ENCODE data around the gene KCNC3.

KCNC3 gene

DNA sequence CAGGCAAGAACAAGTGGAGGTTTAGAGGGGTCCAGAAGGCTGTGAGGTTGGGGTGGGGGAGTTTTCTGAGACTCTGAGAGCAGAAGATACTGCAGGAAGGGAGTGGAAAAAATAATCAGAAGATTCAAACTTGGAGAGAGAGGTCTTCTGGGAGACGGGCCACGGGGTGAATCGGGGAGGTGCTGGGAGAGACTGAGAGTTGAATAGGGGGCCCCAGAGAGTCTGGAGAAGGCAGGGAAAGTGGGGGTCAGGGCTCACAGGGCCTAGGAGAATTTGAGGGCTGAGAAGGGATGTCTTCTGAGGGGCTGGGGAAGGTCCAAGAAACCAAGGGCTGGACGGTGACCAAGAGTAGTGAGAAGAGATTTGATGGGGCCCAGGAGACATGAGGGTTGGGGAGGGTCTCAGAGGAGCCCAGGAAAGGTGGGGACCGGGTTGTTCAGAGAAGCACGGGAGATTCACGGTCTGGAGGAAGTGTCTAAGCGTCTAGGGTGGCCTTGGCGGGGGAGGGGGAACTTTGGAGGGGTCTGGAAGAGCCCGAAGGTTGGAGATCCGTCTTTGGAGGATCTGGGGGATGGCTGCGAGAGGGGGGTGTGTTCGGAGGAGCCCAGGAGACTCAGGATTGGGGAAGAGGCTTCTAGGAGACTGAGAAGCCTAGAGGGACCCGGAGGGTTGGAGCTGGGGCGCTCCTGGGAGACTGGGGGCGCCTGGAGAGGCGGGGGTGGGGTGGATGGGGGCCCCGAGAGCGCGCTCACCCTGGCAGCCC, 1.5 kb downstream of the KCNC3 start:
- no peak for DNase-seq (ENCODE audit: low spot score)

DNA sequence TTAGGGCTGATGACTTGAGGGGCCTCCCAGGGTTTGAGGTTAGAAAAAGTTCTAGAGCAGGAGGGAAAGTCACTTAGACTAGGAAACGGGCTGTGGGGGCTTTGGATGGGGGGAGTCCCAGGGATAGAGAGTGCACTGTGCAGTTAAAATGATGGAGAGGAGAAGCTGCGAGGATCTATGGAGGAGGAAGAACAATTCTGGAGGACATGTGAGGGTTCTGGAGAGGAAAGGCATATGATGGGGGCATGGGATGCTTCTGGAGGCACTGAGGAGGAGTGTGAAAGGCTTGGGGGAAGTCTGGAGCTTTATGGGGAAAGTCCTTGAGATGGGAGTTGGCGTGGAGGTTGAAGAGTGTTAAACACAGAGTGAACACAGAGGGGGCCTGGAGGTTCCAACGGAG, 2.2 kb downstream of the KCNC3 start:
- no peak for DNase-seq (ENCODE audit: low spot score)

DNA sequence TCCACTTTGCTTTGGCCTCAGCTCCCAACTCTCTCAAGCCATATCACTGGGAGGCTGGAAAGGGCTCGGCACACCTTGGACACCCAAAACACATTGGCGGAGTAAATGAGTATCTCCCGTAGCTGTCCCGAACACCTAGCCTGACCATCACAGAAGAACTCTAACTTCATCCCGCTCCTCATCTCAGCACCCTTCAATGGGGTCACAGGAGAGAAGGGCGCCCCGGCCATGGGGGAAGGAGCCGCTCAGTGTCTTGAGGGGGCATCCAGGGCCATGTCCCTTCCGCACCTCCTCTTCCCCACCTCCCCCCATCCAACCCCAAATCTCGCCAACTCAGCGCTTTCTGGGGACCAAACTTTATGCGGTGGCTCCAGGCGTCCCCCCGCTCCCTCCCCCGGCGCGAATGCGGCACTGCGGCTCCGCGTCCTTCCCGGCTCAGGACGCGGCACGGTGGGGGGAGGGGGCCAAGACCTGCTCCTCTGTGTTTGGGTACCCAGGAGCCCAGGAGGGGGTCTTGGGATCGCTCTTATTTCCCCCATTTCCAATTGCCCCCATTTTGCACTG, 3.0 kb downstream of the KCNC3 start:
- no peak for DNase-seq (ENCODE audit: low spot score)

DNA sequence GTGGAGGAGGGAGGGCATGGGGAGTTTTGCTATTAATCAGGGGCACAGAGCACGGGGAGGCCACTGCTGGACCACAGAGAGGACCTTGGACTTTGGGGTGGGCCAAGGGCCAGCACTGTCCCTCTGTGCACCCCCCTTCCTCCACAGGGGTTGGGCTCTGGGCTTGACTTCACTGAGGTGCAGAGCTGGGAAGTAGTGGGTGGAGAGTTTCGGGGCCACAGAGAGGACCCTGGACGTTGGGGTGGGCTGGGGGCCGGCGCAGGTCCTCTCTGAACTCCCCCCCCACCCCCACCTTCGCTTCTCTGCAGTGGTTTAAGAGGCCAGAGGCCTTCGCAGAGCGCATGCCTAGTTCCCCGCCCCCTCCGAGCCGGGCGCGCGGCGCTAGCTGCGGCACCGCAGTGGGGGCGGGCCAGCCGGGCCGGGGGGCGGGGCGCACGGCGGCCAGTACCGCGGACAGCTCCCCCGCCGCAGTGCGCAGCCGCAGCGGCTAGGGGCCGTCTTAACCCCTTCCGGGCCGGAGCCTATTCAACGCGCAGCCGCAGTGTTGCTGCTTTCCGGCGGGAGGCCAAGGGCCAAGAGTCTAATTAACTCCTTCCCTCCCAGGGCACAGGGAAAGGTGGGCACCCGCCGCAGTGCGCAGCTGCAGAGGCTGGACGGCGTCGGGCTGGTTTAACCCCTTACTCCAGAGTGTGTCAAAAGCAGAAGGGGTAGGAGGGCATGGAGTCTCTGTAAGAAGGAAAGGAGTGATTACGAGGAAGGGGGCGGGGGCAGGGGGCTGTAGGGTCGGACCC, 3.7 kb downstream of the KCNC3 start:
- DNase-seq (ENCODE audit: low spot score) = peak; percentile 84

DNA sequence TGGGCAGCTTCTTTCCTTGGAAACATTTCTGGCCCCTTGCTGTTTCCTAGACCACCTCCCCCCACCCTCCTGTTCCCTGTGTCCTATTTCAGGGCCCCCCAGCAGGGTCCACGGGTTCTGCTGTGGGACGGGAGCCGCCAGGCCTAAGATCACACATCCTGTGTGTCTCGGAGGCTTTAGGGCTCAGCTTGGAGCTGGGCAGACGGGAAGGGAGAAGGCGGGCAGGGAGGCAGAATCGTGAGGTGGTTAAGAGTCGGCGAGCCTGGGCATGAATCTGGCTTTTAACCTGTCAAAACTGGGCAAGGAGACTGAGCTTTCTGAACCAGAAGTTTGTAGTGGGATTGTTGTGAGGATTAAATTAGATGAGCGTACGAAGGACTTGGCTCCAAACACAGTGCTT, 4.8 kb downstream of the KCNC3 start:
- no peak for DNase-seq (ENCODE audit: low spot score)

DNA sequence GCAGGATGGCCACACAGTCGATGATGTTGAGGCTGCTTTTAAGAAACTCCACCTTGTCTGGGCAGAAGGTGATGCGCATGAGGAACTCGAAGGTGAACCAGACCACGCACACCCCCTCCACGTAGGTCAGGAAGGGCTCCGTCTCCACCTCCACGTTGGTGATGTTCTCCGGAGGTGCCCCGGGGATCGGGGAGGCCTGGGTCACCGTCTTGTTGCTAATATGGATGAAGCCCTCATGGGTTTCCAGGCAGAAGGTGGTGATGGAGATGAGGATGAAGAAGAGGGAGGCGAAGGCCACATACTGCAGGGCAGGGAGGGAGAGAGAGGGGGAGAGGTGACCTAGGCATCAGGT, 5.4 kb downstream of the KCNC3 start:
- DNase-seq (ENCODE audit: low spot score) = no peak

DNA sequence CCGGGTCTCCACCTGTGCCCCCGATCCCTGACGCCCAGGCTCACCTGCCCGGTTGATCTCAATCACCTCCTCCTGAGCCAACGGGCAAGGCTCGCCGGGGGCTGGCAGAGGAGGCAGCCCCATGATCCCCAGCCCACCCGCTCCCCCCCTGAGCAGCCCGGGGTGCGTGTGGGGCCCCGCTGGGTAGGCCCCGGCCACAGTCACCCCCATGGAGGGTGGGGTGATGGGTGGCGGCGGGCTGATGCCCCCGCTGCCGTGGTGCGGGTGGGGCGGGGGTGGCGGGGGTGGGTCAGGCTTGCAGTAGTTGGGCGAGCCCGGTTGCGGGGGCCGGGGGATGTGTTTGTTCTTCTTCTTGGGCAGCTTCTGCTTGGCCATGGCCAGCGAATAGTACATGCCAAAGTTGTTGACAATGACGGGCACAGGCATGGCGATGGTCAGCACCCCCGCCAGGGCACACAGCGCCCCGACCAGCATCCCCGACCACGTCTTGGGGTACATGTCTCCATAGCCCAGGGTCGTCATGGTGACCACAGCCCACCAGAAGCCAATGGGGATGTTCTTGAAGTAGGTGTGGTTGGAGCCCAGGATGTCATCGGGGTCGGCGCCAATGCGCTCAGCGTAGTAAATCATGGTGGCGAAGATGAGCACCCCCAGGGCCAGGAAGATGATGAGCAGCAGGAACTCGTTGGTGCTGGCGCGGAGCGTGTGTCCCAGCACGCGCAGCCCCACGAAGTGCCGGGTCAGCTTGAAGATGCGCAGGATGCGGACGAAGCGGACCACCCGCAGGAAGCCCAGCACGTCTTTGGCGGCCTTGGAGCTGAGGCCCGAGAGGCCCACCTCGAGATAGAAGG, 6.0 kb downstream of the KCNC3 start:
- DNase-seq (ENCODE audit: low spot score) = no peak

DNA sequence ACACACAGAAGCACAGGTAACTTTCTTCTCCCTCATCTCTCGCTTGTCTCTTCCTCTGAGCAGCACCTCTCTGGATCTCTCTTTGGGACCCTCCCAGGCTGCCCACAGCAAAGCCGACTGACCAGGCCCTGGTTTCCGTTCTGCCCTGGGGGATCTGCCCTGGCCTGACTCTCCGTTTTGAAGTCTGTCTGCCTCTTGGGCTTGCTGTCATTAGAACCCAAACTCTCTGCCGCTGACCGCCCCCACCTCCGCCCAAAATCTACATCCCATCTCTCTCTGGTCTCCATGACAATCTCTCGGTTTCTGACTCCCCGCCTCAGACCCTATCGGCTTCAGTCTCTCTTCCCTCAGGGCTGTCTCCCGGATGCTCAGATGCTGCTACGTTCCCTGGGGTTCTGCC, 6.9 kb downstream of the KCNC3 start:
- no peak for DNase-seq (ENCODE audit: low spot score)

DNA sequence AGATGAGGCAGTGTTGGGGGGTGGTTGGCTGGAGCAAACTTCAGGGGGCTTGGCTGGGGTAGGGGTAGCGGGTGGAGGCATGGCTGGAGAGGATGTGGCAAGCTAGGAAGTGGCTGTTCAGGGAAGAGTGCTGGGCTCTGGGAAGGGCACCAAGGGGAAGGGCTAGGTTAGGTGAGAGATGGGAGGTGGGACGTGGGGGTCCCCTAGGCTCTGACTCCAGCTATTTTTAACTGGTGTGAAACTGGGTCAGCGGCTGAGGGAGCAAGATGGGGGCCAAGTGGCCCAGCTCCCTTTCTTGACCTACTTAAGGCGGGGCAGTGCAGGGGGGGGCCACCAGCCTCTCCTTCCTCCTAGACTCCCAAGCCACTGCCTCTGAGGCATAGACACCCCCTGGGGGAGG, 7.3 kb downstream of the KCNC3 start:
- DNase-seq (ENCODE audit: low spot score) = no peak

DNA sequence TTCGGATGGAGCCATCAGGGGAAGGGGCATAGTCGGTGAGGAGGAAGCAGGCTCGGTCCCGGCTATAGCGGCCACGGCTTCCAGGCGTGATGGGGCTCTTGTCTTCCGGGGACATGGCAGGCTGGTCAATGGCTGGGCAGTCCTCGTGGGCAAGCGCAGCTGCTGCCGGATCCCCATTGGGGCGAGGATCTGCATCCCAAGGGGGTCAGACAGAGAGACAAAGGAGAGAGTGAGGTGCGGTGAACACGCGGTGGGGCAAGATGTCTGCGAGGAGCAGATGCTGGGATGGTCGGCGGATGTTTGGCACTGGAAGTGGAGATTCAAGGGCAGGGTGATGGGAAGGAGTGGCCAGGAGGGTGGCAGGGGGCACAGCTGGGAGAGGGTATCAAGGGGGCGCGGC, 8.6 kb downstream of the KCNC3 start:
- DNase-seq (ENCODE audit: low spot score) = no peak

DNA sequence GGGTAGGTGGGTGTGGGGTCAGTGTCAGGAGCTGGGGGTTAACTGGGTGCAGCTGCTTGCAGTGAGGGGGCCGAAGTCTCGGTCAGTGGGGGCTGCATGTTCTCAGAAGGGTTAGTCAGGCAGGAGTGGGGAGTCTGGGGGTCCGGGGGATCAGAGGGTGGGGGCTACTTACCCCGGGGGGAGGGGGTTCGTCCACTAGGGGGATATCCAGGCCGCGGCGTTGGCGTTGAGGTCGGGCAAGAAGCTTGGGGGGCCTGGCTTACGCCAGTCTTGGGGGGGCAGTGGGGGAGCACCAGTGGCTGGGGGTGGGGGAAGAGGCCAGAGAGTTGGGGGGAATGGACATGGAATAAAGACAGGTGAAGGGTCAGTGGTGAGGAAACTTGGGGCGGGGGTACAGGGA, 9.1 kb downstream of the KCNC3 start:
- DNase-seq (ENCODE audit: low spot score) = no peak

DNA sequence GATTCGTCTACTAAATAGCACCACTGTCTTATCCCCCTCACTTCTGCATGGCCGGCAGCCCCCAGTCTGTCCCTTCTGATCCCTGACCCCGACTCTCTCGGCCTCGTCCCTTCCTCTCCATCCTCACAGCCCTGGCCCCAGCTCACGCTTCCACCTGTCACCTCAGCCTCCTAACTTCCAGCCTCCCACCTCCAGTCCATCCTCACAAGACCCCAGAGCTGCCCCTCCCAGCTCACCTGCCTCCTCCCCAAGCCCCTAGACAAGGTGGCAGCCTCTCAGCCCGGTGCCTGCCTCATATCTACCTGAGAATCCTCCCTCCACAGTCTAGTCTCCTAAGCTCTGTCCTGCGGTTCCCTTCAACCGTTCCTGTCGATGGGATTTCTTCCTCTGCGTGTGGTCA, 10.0 kb downstream of the KCNC3 start:
- DNase-seq (ENCODE audit: low spot score) = no peak

DNA sequence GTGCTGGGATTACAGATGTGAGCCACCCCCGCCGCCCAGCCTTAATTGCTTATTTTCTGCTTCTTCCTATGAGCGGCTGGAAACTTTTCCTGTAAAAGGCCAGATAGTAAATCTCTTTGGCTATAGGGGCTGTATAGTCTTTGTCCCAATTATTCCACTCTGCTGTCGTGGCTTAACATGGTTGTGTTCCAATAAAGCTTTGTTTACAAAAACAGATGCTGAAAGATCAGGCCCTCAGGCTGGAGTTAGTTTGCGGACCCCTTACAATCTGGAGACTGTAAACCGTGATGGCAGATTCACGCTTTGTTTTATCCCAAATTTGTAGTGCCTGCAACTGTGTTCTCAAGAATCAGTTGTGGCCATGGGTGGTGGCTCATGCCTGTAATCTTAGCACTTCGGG, 10.7 kb downstream of the KCNC3 start:
- no peak for DNase-seq (ENCODE audit: low spot score)

DNA sequence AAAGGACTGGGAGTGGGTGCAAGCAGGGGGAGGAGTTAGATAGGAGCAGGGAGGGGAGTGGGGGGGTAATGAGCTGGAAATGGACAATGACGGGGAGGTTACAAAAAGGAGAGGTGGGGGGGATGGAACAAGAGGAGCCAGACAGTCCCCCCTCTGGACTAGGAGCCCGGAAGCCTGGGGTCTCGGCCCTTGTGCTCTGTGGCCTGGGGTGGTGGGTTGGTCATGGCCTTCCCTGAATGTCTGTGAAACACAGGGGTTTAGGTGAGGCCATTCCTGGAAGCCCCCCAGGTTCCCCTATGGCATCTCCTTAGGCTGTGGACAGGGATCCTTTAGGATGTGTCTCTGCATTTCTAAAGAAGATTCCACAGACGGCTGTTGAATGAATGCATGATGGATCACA, 12.1 kb downstream of the KCNC3 start:
- no peak for DNase-seq (ENCODE audit: low spot score)

DNA sequence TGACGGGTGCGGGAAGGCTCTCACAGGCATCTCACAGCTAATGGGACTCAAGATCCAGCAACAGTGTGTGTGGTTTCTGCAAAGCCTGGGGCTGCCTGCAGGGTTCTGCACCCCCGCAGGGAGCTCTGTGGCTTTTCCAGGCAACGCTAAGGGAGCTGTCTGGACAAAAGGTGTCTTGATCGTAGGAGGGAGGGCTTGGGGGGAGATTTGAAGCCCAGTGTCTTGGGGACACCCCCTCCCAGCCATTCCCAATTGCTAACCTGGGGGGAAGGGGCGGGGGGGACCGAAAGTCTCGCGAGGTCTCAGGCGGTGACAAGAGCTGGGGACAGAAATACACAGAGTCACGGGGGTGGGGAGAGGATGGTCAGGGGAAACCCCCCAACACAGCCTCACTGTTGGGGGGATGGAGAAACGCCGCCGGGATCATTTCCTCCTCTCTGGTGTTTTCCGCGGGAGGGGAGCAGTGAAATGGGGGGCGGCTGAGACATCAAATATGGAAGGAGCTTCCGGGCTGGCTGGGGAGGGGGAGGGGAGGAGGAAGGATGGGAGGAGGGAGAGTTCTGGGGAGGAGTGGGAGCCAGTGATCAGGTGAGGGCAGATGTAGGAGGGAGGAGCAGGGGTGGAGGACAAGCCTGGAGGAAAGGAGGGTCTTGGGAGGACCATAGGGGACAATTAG, 13.3 kb downstream of the KCNC3 start:
- no peak for DNase-seq (ENCODE audit: low spot score)

DNA sequence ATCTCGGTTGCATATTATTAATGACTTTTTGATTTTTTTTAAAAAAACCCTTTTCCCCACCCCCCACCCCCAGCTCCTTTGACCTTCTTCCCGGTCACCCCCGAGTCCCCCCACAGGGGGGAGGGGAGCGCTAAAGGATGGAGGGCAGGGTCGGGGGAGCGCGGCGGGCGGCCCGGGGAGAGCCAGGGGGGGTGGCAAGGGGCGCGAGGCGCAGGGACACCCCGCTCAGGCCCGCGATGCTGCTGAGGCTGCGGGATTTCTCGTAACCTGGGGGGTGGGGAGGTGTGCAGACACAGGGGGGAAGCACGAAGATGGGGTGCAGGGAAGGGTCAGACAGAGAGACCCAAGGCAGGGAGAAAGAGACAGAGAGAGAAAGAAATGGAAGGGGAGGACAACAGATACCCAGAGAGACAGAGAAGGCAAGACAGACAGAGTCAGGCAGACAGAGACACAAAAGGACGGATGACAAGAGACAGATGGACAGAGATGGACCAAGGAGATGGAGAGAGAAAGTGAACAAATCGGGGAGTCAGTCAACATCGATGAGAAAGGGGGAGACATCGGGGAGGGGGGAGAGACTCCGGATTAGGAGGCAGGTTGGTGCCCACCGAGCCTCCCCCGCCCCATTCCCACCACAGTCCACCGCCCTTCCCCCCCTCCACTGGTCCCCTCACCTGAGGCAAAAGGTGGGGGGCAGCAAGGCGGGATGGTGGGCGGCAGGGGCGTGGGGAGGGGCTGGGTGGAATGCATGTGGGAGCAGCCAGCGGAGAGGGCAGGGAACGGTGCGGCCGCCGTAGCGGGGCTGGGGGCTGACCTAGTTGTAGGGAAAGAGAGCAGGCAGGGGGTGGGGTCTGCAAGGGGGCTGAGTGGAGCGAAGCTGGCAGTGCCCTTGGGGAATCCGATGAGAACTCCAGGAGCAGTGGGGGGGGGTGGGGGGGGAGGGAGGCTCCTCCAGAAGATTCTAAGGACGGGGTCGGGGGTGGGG, 14.2 kb downstream of the KCNC3 start:
- no peak for DNase-seq (ENCODE audit: low spot score)

DNA sequence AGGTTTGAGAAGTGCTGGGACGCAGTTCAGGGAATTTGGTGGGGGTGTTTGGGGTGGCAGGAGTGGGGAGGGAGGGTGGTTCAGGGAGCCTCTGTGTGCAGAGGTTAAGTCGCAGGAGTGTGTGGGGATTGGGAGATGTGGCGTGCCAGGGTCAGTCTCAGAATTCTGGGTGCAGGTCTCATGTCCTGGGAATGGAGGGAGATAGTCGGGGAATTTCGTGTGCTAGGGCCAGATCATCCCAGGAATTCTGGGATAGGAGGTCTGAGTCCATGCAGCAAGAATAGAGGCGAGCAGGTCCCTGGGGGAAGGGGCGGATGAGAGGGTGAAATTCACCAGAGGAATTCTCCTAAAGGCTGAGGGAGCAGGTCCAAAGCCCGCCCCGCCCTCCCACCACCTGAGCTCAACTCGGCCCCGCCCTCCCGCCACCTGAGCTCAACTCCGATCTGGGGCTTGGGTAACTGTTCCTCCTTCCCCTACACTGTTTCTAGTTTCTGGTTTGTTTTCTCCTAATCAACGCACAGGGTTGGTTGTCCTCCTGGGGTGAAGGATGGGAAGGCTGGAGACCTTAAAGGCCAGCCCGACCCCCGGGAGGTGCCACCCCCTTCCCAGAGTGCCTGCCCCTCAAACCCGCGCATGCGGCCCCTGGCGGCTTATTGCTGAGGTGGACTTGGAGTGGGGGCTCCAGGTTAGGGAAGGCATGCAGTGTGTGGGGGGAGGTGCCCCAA, 15.2 kb downstream of the KCNC3 start:
- DNase-seq (ENCODE audit: low spot score) = peak; percentile 53

DNA sequence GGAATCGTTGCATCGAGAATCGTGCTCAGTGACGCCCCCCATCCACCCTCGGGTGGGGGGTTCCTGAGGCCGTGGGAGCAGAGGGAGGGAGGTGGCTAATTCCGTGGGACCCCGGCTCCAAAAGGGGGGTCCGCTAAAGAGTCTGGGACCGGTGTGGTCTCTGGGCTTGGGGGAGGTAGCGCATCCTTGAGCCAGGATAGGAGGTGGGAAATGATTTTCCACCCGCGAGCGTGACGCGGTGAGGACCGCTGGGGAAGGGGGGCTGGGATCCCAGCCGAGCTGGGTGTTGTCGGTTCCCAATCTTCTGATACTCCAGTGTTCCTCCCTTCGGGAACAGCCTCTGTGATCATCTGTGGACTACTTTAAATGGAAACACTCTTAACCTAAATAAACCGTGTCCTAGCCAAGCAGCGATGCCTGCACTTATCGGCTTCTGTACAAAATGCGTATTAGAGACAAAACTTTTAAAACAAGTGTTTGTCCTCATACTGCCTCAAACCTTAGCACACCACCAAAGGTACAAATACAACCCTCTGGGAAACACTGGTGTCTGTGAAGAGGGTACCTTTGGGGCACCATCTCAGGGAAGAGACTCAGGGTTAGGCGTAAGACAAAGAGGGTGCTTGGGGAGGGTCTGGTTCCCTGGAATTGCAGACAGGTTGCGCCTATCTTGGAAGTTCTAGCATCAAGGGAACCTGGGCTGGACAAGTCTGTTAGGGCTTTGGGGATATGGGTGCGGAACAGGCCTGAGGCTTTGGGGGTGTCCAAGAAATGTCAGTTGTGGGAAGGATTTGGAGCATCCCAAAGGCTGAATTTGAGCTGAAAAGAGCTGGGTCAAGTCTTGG, 16.0 kb downstream of the KCNC3 start:
- DNase-seq (ENCODE audit: low spot score) = no peak

Measured in SW480 (cell line).